HEK293 (cell line): ENCODE data around the gene FOXRED1.

Experiments used
- CTCF ChIA-PET: fragments of 350-600 bp; formaldehyde crosslinking; extraction: SDS; loops from one replicate; lab custom pipeline; 2021; ENCODE audit warnings: antibody characterized with exemption; lab: Yijun Ruan, JAX
- POLR2A ChIA-PET: fragments of 300-600 bp; formaldehyde crosslinking; extraction: SDS; loops from one replicate; lab custom pipeline; 2020; ENCODE audit warnings: antibody characterized with exemption, inconsistent platforms; lab: Yijun Ruan, JAX
- H3K27ac ChIP-seq: fragments of 200-500 bp; sonication (Bioruptor generic); 2 replicates; pipeline ENCODE4 v1.5.1; 2014; ENCODE audit warnings: low read depth, low read length, control low read depth, inconsistent platforms; ENCODE audit errors: extremely low read depth
- H3K36me3 ChIP-seq, 2 experiments: fragments of 200-500 bp in 1 of 2; sonication (Bioruptor generic) in 1 of 2; 1 replicate in 1 of 2; 2 replicates in 1 of 2; pipeline ENCODE4 v1.5.1; 2014 to 2017; ENCODE audit warnings: inconsistent platforms in 2 of 2, low read length in 2 of 2; ENCODE audit not compliant: control insufficient read depth in 2 of 2, insufficient read depth in 1 of 2
- H3K4me1 ChIP-seq: fragments of 200-500 bp; sonication (Bioruptor generic); 2 replicates; pipeline ENCODE4 v1.5.1; 2014; ENCODE audit warnings: mild to moderate bottlenecking, low read length, inconsistent platforms; ENCODE audit not compliant: control insufficient read depth, insufficient read depth
- H3K4me3 ChIP-seq: 2 replicates; pipeline ENCODE4 v1.5.1; 2011; ENCODE audit warnings: low read depth, mild to moderate bottlenecking, control low read depth, low read length, moderate library complexity
- H3K9me3 ChIP-seq: fragments of 200-500 bp; sonication (Bioruptor generic); 2 replicates; pipeline ENCODE4 v1.5.1; 2014; ENCODE audit warnings: low read depth, low read length, inconsistent platforms; ENCODE audit not compliant: control insufficient read depth, insufficient read depth
- FEZF1 ChIP-seq: fragments of 450-650 bp; formaldehyde crosslinking; IDR thresholded peaks from 2 replicates; pipeline ENCODE4 v1.5.1; 2016; ENCODE audit warnings: missing biosample characterization, missing genetic modification characterization
- HIC1 ChIP-seq: fragments of 450-650 bp; formaldehyde crosslinking; IDR thresholded peaks from 2 replicates; pipeline ENCODE4 v1.5.1; 2016; ENCODE audit warnings: missing biosample characterization, missing genetic modification characterization
- HOXC10 ChIP-seq: sonication (generic); formaldehyde crosslinking; IDR thresholded peaks from 2 replicates; pipeline ENCODE4 v1.8.1; 2023; ENCODE audit warnings: mild to moderate bottlenecking, missing genetic modification reagents
- PRDM1 ChIP-seq: fragments of 450-650 bp; formaldehyde crosslinking; IDR thresholded peaks from 2 replicates; pipeline ENCODE4; 2016; ENCODE audit warnings: missing biosample characterization, missing genetic modification characterization
- PRDM6 ChIP-seq: fragments of 450-650 bp; formaldehyde crosslinking; IDR thresholded peaks from 2 replicates; pipeline ENCODE4 v1.5.1; 2017; ENCODE audit warnings: missing biosample characterization, missing genetic modification characterization
- SP3 ChIP-seq: fragments of 450-650 bp; formaldehyde crosslinking; IDR thresholded peaks from 2 replicates; pipeline ENCODE4 v1.5.1; 2016; ENCODE audit warnings: missing biosample characterization, missing genetic modification characterization
- ZBTB17 ChIP-seq: fragments of 450-650 bp; formaldehyde crosslinking; IDR thresholded peaks from 2 replicates; pipeline ENCODE4 v1.5.1; 2016; ENCODE audit warnings: missing biosample characterization, missing genetic modification characterization
- ZFP3 ChIP-seq: fragments of 450-650 bp; formaldehyde crosslinking; IDR thresholded peaks from 2 replicates; pipeline ENCODE4 v1.5.1; 2016; ENCODE audit warnings: low read depth, missing biosample characterization, missing genetic modification characterization
- ZNF157 ChIP-seq: fragments of 450-650 bp; formaldehyde crosslinking; IDR thresholded peaks from 2 replicates; pipeline ENCODE4 v1.5.1; 2016; ENCODE audit warnings: missing biosample characterization, missing genetic modification characterization
- ZNF2 ChIP-seq: fragments of 450-650 bp; formaldehyde crosslinking; IDR thresholded peaks from 2 replicates; pipeline ENCODE4 v1.5.1; 2016; ENCODE audit warnings: missing biosample characterization, missing genetic modification characterization
- ZNF280C ChIP-seq: fragments of 450-650 bp; formaldehyde crosslinking; IDR thresholded peaks from 2 replicates; pipeline ENCODE4 v1.5.1; 2016; ENCODE audit warnings: missing biosample characterization, missing genetic modification characterization
- ZNF366 ChIP-seq: fragments of 450-650 bp; formaldehyde crosslinking; conservative IDR thresholded peaks from 2 replicates; pipeline ENCODE4 v1.5.1; 2016; ENCODE audit warnings: missing biosample characterization, missing genetic modification characterization
- ZNF404 ChIP-seq: fragments of 450-650 bp; formaldehyde crosslinking; IDR thresholded peaks from 2 replicates; pipeline ENCODE4 v1.5.1; 2017; ENCODE audit warnings: missing biosample characterization, missing genetic modification characterization
- ZNF580 ChIP-seq: fragments of 450-650 bp; formaldehyde crosslinking; IDR thresholded peaks from 2 replicates; pipeline ENCODE4 v1.5.1; 2016; ENCODE audit warnings: missing biosample characterization, missing genetic modification characterization
- ZNF596 ChIP-seq: fragments of 450-650 bp; IDR thresholded peaks from 2 replicates; pipeline ENCODE4 v1.5.0; 2018; ENCODE audit warnings: missing biosample characterization, mild to moderate bottlenecking, missing genetic modification characterization, moderate library complexity
- ZNF600 ChIP-seq: fragments of 450-650 bp; formaldehyde crosslinking; IDR thresholded peaks from 2 replicates; pipeline ENCODE4 v1.5.1; 2016; ENCODE audit warnings: missing biosample characterization, missing genetic modification characterization
- ZNF629 ChIP-seq: fragments of 450-650 bp; formaldehyde crosslinking; IDR thresholded peaks from 2 replicates; pipeline ENCODE4 v1.5.1; 2017; ENCODE audit warnings: missing biosample characterization, missing genetic modification characterization
- ZXDB ChIP-seq: fragments of 450-650 bp; formaldehyde crosslinking; IDR thresholded peaks from 2 replicates; pipeline ENCODE4 v1.5.1; 2016; ENCODE audit warnings: missing biosample characterization, missing genetic modification characterization
- TF ChIP-seq, protein P1 (sequence below): fragments of 450-650 bp; formaldehyde crosslinking; IDR thresholded peaks from 2 replicates; pipeline ENCODE4 v1.5.1; 2016; ENCODE audit warnings: missing biosample characterization, missing genetic modification characterization
- TF ChIP-seq, protein P2 (sequence below): fragments of 450-650 bp; formaldehyde crosslinking; IDR thresholded peaks from 2 replicates; pipeline ENCODE4 v1.5.1; 2017; ENCODE audit warnings: missing biosample characterization, missing genetic modification characterization
- TF ChIP-seq, protein P3 (sequence below): fragments of 450-650 bp; IDR thresholded peaks from 2 replicates; pipeline ENCODE4 v1.5.1; 2018; ENCODE audit warnings: missing biosample characterization, mild to moderate bottlenecking, missing genetic modification characterization
- TF ChIP-seq, protein P4 (sequence below): sonication (generic); formaldehyde crosslinking; IDR thresholded peaks from 2 replicates; pipeline ENCODE4 v1.8.1; 2022; ENCODE audit warnings: mild to moderate bottlenecking, moderate library complexity, missing genetic modification reagents

The FOXRED1 gene

DNA sequence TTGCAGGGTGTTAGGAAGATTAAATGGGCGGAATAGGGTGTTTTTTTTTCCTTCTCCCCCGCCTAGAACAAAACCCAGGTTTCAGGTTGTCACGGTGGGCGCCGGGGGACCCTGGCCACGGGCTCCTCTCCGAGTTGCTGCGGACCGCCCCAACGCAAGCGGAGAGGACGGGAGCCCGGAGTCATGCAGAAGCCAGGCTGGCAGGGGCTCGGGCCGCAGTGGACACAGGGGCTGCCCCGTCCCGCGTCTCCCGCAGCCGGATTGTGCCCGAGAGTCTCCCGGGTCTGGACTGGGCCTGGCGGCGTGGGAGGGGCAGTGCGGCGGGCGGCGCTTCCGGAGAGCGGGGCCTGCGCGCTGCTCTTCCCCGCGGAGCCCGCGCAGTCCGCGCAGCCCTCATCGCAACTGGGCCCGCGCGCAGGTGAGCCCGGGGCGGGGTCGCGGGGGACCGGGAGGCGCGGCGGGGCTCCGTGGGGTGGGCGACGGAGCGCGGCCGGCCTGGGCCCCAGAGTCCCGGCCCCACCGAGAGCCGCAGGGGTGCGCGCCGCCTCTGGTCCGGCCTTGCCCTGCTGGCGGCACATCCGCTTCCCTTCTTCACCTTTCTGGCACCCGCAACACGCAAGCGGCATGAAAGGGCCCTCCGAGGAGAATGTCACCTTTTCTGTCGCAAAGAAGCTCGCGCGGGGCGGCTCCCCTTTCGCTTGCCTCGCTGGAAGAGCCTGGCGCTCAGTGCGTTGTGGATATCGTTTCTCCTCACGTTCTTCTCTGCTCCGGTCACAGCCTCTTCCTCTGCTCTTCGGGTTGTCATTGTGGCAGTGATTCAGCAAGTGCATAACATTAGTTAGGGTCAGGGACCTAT is 14.0 kb downstream of the FOXRED1 start, which contains the start of gene TIRAP (continued):
- TF ChIP-seq ZNF596 (no peak), ZNF157 (tag by site-specific recombination) (no peak), ZNF404 (tag by site-specific recombination) (no peak), FEZF1 (tag by site-specific recombination) (no peak)

- ChIA-PET POLR2A (no interaction called here), CTCF (interaction anchor here (0.7 kb wide), 1 partner anchor 8 kb away, joined by 3 read pairs; no protein-coding TSS in a partner anchor)
- Histone ChIP-seq H3K27ac (no peak overlapping the region), H3K36me3 (peaks cover 0 to 3% of the 10 kb centered on the region in 2 experiments; a peak in 2 of 3 replicates), H3K4me1 (no peaks in the 10 kb centered on the region; the same call in 1 of the 2 replicates), H3K9me3 (no peaks in the 10 kb centered on the region), H3K4me3 (no peak overlapping the region)
- no peak for TF ChIP-seq ZXDB
- TF ChIP-seq, protein P1, sequence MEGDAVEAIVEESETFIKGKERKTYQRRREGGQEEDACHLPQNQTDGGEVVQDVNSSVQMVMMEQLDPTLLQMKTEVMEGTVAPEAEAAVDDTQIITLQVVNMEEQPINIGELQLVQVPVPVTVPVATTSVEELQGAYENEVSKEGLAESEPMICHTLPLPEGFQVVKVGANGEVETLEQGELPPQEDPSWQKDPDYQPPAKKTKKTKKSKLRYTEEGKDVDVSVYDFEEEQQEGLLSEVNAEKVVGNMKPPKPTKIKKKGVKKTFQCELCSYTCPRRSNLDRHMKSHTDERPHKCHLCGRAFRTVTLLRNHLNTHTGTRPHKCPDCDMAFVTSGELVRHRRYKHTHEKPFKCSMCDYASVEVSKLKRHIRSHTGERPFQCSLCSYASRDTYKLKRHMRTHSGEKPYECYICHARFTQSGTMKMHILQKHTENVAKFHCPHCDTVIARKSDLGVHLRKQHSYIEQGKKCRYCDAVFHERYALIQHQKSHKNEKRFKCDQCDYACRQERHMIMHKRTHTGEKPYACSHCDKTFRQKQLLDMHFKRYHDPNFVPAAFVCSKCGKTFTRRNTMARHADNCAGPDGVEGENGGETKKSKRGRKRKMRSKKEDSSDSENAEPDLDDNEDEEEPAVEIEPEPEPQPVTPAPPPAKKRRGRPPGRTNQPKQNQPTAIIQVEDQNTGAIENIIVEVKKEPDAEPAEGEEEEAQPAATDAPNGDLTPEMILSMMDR (tag by site-specific recombination), result no peak
- peak; percentile 54; the same call in 1 of the 2 replicates for TF ChIP-seq ZNF366
- TF ChIP-seq ZNF600 (tag by site-specific recombination), result peak; percentile 75
- peak; percentile 53 for TF ChIP-seq PRDM6 (tag by site-specific recombination)
- peak; percentile 49 for TF ChIP-seq ZBTB17 (tag by site-specific recombination)
- TF ChIP-seq PRDM1, result 0 out of 2 replicates have a peak, but pooled peaks have one; percentile 31
- peak; percentile 57; the same call in 1 of the 2 replicates for TF ChIP-seq ZFP3 (tag by site-specific recombination)
- TF ChIP-seq, protein P2, sequence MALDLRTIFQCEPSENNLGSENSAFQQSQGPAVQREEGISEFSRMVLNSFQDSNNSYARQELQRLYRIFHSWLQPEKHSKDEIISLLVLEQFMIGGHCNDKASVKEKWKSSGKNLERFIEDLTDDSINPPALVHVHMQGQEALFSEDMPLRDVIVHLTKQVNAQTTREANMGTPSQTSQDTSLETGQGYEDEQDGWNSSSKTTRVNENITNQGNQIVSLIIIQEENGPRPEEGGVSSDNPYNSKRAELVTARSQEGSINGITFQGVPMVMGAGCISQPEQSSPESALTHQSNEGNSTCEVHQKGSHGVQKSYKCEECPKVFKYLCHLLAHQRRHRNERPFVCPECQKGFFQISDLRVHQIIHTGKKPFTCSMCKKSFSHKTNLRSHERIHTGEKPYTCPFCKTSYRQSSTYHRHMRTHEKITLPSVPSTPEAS (tag by site-specific recombination), result no peak
- TF ChIP-seq SP3 (tag by site-specific recombination), result no peak
- TF ChIP-seq, protein P3, sequence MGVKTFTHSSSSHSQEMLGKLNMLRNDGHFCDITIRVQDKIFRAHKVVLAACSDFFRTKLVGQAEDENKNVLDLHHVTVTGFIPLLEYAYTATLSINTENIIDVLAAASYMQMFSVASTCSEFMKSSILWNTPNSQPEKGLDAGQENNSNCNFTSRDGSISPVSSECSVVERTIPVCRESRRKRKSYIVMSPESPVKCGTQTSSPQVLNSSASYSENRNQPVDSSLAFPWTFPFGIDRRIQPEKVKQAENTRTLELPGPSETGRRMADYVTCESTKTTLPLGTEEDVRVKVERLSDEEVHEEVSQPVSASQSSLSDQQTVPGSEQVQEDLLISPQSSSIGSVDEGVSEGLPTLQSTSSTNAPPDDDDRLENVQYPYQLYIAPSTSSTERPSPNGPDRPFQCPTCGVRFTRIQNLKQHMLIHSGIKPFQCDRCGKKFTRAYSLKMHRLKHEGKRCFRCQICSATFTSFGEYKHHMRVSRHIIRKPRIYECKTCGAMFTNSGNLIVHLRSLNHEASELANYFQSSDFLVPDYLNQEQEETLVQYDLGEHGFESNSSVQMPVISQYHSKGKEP (tag by site-specific recombination), result peak; percentile 95
- TF ChIP-seq ZNF280C, result no peak
- TF ChIP-seq FEZF1 (tag by site-specific recombination), result peak; percentile 98
- TF ChIP-seq ZNF629, result 0 out of 2 replicates have a peak, but pooled peaks have one; percentile 28
- no peak for TF ChIP-seq ZNF2 (tag by site-specific recombination)
- no peak for TF ChIP-seq HIC1 (tag by site-specific recombination)
- TF ChIP-seq HOXC10 (CRISPR knock-in tag), result no peak
- TF ChIP-seq, protein P4, sequence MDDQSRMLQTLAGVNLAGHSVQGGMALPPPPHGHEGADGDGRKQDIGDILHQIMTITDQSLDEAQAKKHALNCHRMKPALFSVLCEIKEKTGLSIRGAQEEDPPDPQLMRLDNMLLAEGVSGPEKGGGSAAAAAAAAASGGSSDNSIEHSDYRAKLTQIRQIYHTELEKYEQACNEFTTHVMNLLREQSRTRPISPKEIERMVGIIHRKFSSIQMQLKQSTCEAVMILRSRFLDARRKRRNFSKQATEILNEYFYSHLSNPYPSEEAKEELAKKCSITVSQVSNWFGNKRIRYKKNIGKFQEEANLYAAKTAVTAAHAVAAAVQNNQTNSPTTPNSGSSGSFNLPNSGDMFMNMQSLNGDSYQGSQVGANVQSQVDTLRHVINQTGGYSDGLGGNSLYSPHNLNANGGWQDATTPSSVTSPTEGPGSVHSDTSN (CRISPR knock-in tag), result no peak
- TF ChIP-seq ZNF580 (tag by site-specific recombination), result no peak
- no peak for TF ChIP-seq ZNF404 (tag by site-specific recombination)
Observed at GRCh38 chr11:126284829-126285228, 15.9 kb downstream of the FOXRED1 start.
